NCI-H2171 (cell line): ENCODE measurements around the gene DNAJB5.
"Not testable (repeated sequence)": the region's sequence is repeated elsewhere in the genome, so short reads cannot be mapped to it uniquely, and the experiment has no call there.

Experiments used
- DNase-seq: peaks from one replicate; lab custom pipeline; 2025; lab: John Stamatoyannopoulos, UW

DNAJB5 gene

GRCh38 chr9:34989003-34989945 lies at the start of gene DNAJB5:
DNAJB5 (plus strand) TSS chr9:34989745; CDS start chr9:34990631, 886 bp downstream.
- peak; percentile 88 for DNase-seq

- DNase-seq: not testable (repeated sequence)
Measured at GRCh38 chr9:34939989-34940388, 49.6 kb upstream of the DNAJB5 start.

GRCh38 chr9:34948451-34948850 lies 41.1 kb upstream of the DNAJB5 start:
- DNase-seq: no peak

DNA sequence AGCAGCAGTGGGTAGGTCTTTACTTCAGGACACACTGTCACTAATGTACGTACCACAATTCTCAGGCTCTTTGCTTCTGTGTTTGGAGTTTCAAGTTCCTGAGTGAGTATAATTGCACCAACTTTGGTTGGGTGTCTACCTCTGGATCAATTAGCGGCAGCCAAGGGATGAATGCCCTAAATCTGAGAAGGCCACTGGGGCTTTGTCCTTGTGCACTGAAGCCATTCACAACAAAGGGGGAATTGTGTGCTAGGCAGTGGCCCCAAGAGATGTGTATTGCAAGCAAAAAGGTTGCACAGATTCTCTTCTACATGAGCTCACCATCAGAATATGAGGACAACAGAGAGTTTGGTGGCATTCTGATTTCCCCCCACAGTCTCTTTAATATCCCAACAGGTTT lies 35.3 kb upstream of the DNAJB5 start:
- no peak for DNase-seq

- not testable (repeated sequence) for DNase-seq
Measured at GRCh38 chr9:34956066-34956465, 33.5 kb upstream of the DNAJB5 start.

DNA sequence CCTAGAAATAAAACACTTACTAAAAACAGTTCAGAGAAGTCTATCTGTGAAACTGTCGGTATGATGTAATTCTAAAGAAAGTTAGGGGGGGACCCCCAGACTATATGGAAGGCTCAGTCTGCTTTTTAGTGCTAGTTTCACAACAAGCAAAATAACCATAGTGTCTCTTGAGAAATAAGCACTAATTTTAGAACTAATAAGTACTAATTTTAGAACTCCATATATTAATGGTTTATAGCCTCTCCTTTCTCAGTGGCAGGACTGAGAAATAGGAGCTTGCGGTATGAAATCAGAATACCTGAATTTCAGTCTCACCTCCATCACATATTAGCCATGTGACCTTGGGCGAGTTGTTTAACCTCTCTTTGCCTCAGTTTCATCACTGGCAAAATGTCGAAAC lies 32.9 kb upstream of the DNAJB5 start:
- DNase-seq: no peak

DNA sequence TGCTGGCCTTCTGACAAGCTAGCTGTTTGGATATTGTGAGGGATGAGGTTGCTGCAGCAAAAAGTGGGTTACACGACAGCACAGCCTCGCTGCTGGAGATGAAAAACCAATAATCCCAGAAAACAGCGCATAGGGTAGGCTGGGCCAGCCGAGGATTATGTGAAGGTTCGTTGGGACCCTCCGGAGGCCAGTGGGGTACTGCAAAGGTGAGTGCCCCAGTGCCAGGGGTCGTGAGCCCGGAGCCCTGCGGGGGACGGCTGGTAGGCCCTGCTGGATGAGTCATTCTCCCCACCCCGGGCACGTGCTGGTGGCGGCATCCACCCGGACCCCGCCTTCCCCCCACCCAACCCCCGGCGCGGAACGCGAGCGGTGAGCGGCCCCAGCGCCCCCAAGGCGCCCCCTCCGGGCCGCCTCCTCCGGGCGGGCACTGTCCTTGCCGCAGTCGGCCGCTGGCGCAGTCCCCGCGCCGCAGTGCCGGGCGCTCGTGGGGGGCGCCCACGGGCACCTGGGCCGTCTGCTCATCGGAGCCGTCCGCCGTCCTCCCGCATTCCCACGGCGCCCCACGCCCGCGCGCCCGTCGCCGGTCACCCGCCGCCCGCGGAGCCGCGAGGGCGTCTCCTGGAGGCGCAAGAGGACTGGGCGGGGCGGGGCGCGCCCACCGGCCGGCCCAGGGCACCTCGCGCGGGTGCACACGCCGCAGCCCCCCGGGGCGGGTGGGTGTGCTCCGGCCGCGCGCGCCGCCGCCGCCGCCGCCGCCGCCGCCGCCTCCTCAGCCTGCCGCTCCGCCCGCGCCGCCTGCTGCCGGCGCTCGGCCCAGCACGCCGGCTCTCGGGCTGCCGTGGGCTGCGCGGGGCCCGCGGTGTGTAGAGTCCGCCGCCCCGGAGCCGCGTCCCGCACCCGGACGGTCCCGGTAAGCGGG lies 31.8 kb upstream of the DNAJB5 start, which contains the start of gene PHF24:
TSS of gene PHF24 (plus strand) at position 794 of the 919 bp plus-strand sequence. CDS start 13,014 bp downstream, outside the sequence.
- no peak for DNase-seq

- no peak for DNase-seq
Measured at GRCh38 chr9:34958411-34958982, 31.0 kb upstream of the DNAJB5 start.

DNA sequence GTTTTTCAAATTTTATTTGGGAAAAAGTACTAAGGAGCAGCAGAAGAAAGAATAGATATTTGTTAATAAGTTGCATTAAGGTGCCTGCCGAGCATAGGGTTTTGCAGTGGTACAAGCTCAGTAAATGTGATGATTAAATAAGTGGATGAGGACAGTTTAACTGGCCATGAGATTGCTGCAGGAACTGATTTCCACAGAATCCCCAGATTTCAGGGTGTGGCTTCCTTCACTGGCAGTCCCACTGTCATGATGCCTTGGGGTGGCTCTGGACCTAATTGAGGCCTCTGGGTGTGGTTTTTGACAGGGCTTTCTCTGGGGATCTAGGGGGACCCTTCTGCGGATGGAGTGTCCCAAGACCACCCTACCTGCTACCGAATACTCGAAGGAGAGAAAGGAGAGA lies 30.1 kb upstream of the DNAJB5 start:
- no peak for DNase-seq

DNA sequence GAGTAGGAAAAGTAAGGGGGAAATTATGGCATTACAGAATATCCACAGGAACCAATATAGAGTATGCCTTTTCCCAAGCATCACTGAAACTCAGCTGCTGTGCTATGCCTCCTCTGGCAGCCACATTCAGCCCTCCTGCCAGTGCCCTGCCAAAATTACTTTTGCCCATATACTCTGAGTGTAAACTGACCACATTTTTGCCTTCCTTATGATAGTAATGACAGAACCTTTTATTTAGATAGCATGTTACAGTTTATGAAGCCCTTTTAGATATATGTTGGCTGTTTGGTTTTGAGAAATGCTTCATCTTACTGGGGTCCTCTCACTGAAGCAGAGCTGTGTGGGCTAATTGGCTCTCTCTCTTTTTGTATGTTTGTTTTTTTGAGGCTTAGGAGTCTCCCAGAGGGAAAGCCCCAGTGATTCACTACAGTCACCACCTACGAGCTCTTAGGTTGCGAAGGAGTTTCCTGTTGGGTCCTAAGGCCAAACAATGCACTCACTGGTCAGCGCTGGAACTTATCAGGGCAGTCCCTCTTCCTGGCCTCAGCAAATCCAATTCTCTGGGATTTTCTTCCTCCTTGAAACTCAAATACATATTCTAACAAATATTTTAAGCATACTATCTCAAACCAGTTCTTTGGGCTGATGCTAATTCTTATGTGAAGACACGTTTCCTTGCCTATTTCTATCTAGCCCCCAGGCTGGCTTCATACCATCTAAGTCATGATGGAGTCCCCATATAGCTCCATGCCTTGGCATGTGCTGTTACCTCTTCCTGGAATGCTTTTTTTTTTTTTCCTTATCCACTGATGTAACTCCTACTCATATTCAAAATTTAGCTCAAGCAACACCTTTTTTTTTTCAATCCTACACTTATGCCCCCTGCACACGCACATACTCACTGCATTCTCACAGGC lies 27.7 kb upstream of the DNAJB5 start:
- no peak for DNase-seq

GRCh38 chr9:34962546-34962945 lies 27.0 kb upstream of the DNAJB5 start:
- DNase-seq: no peak

DNA sequence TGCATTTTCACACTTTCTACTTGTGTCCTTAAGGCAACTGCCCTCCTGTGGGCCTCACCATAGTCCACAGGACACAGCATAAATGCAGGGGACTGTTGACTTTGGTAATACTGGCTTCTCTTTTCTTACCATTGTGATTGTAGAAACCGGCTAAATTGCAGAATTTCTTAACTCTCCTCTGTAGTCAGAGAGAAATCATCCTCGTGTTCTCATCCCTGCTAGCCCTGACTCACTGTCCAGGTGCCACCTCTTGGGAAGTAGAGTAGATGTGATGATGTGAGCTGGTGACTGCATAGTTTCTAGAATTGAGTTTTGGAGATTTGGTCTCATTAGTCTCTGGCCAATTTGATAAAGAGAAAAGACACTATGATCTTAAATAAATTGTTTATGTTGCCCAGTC lies 26.0 kb upstream of the DNAJB5 start:
- DNase-seq: no peak

DNA sequence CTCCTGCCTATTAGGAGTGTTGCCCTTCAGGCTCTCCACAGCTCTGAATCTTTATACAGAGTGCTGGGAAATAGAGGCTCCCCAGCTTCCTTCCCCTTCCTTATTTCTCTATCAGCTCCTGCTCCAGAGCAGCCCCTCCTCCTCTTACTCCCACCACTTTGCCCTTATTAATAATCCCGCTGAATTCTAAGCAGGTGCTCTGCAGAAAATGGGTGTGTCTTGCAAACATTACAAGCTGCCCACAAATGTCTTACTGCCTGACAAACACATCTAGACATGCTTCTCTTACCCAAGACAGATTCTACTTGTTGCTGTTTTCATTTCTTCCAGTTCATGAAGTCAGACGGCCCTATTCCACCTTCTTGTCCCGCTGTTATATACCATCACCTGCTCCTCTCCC lies 25.1 kb upstream of the DNAJB5 start:
- DNase-seq: no peak

DNA sequence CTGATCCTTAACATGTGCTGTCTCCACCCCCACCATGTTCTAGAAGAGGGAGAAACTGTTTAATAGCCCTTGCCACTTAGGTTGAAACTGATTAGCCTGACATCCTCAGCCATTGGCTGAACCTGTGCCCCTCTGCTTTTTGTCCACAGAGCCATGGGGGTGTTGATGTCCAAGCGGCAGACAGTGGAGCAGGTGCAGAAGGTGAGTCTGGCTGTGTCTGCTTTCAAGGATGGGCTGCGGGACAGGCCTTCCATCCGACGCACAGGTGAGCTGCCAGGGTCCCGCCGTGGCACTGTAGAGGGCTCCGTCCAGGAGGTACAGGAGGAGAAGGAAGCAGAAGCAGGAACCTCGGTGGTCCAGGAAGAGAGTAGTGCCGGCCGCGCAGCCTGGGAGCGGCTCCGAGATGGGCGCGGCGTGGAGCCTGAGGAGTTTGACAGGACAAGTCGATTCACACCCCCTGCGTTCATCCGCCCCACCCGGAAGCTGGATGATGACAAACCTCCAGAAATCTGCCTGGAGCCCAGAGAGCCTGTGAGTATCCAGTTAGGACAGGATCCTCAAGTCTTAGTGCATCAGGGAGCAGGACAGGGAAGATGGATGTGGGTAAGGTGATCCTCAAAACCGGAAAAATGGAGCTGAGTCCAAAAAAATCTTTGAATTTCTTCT lies 18.3 kb upstream of the DNAJB5 start:
- no peak for DNase-seq

GRCh38 chr9:34974664-34975063 lies 14.9 kb upstream of the DNAJB5 start:
- no peak for DNase-seq

- DNase-seq: no peak
Measured at GRCh38 chr9:34976441-34976840, 13.1 kb upstream of the DNAJB5 start.

GRCh38 chr9:34976992-34977391 lies 12.6 kb upstream of the DNAJB5 start:
- no peak for DNase-seq

GRCh38 chr9:34980181-34980761 lies 9.3 kb upstream of the DNAJB5 start:
- DNase-seq: no peak

DNA sequence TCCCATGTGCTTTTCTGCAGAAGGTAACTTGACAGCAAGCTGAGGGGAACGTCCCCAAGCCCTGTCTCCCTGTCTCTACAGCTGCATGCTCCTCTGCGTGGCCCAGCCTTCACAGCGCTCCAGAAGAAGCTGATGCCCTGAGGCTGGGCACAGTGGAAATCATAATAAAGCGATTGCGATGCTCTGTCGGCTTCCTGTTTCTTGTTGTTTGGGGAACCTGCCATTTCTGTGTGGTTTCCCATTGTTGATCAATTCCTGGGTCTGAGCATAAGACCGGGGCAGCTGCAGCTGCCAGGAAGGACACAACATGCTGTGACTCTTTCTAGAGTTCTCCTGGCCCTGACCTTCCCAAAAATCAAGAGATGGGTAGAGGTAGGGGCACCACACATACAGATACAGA lies 7.2 kb upstream of the DNAJB5 start:
- no peak for DNase-seq

DNA sequence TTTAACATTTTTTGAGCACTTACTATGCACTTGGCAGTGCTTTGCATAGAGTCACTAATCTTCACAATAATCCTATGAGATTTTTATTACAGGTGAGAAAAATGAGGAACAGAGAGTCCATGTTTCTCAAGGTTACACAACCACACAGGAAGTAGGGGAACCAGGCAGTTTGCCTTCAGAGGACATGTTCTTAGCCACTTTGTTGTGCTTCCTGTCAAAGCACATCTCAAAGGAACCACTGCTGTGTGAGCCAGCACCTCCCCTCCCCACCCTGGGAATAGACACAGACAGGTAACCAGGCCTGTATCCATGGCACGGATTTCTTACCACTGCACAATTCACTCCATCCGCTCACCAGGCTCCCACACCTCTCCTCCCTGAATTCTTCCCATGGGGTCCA lies 6.3 kb upstream of the DNAJB5 start:
- no peak for DNase-seq
